Measurements from ENCODE around the gene CNTN5.

DNA sequence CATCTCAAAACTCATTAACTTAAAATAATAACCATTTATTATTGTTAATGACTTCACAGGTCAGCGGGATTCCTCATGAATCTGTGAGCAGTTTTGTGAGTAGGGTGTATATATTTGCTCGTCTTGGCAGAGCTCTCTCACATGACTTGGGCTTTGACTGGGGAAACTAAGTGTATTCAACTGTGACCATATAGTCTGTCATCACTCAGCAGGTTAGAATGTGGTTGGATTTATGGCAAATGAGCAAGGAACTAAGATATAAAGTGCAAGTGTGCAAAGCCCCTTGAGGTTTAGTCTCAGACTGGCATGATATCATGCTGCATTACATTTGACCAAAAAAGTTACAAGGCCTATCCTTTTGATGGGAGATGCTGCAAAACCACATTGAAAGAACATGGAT lies 254.8 kb downstream of the CNTN5 start:
- TF ChIP-seq EZH2 (IDR thresholded peaks at IDR 0.05) (no peak), POLR2AphosphoS5 (IDR thresholded peaks at IDR 0.05; ENCODE audit: borderline replicate concordance, low read depth, low read length) (no peak), FOXP2 (optimal IDR thresholded peaks at IDR 0.05; ENCODE audit: control extremely low read depth, extremely low read length, insufficient read depth) (no peak)
